Body of pancreas (tissue), 4 donors: ENCODE measurements around the gene ATP2B1.

Source experiments
- POLR2A ChIP-seq, 3 donors: fragments of 450-650 bp; IDR thresholded peaks; one replicate each; pipeline ENCODE4 v1.6.1; 2016; ENCODE audit warnings: antibody characterized with exemption in 3 of 3, mild to moderate bottlenecking in 2 of 3
- TF ChIP-seq, protein P1 (sequence below), 7 experiments: fragments of 450-650 bp in 4 of 7; fragments of 200-600 bp in 3 of 7; sonication (generic) in 3 of 7; IDR thresholded peaks; one replicate each; pipeline ENCODE4 v1.5.1; 2016 to 2019; ENCODE audit warnings: antibody characterized with exemption in 7 of 7

GRCh38 chr12:89655841-89656240 lies 52.8 kb downstream of the ATP2B1 start:
- TF ChIP-seq, protein P1, sequence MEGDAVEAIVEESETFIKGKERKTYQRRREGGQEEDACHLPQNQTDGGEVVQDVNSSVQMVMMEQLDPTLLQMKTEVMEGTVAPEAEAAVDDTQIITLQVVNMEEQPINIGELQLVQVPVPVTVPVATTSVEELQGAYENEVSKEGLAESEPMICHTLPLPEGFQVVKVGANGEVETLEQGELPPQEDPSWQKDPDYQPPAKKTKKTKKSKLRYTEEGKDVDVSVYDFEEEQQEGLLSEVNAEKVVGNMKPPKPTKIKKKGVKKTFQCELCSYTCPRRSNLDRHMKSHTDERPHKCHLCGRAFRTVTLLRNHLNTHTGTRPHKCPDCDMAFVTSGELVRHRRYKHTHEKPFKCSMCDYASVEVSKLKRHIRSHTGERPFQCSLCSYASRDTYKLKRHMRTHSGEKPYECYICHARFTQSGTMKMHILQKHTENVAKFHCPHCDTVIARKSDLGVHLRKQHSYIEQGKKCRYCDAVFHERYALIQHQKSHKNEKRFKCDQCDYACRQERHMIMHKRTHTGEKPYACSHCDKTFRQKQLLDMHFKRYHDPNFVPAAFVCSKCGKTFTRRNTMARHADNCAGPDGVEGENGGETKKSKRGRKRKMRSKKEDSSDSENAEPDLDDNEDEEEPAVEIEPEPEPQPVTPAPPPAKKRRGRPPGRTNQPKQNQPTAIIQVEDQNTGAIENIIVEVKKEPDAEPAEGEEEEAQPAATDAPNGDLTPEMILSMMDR (IDR thresholded peaks at IDR 0.05) = no peak
- no peak for TF ChIP-seq POLR2A (IDR thresholded peaks at IDR 0.05)
